ENCODE data around the gene CLPTM1. TPM values are rescaled to one million over a fixed set of nuclear protein-coding genes. Genes with fewer than 3 reads are reported as not detected.

CLPTM1 gene
- total RNA-seq, 4 donors from 2014 or later = 41.7 to 76.3 (median 43.2) TPM

GRCh38 chr19:44948237-44948636, 6.9 kb upstream of the CLPTM1 start:
- H3K27ac ChIP-seq = no peak overlapping the region
- 75 to 86% methylated on average over 2 to 4 of the region's 5 CpGs for WGBS, 2 donors (ENCODE audit: low coverage in 1 of 2)
- peaks cover 0 to 19% of the 10 kb centered on the region in 2 donors for H3K36me3 ChIP-seq
- no peak for ATAC-seq
- peaks cover 0 to 22% (median 5%) of the 10 kb centered on the region in 3 donors for H3K4me1 ChIP-seq
- TF ChIP-seq POLR2AphosphoS5 (IDR thresholded peaks at IDR 0.05) (no peak), EP300 (IDR thresholded peaks at IDR 0.05) (no peak), POLR2A (IDR thresholded peaks at IDR 0.05) (no peak)
- TF ChIP-seq, protein P1, sequence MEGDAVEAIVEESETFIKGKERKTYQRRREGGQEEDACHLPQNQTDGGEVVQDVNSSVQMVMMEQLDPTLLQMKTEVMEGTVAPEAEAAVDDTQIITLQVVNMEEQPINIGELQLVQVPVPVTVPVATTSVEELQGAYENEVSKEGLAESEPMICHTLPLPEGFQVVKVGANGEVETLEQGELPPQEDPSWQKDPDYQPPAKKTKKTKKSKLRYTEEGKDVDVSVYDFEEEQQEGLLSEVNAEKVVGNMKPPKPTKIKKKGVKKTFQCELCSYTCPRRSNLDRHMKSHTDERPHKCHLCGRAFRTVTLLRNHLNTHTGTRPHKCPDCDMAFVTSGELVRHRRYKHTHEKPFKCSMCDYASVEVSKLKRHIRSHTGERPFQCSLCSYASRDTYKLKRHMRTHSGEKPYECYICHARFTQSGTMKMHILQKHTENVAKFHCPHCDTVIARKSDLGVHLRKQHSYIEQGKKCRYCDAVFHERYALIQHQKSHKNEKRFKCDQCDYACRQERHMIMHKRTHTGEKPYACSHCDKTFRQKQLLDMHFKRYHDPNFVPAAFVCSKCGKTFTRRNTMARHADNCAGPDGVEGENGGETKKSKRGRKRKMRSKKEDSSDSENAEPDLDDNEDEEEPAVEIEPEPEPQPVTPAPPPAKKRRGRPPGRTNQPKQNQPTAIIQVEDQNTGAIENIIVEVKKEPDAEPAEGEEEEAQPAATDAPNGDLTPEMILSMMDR (IDR thresholded peaks at IDR 0.05) = no peak
- H3K4me3 ChIP-seq = no peak overlapping the region
- H3K9me3 ChIP-seq = no peaks in the 10 kb centered on the region
- no peaks in the 10 kb centered on the region for H3K27me3 ChIP-seq

- TF ChIP-seq POLR2A (IDR thresholded peaks at IDR 0.05) = no peak
- TF ChIP-seq EP300 (IDR thresholded peaks at IDR 0.05) = no peak
- TF ChIP-seq, protein P1 (IDR thresholded peaks at IDR 0.05) = no peak
- no peak for TF ChIP-seq POLR2AphosphoS5 (IDR thresholded peaks at IDR 0.05)
- no peak for ATAC-seq
- Histone ChIP-seq H3K4me3 (no peak overlapping the region), H3K27me3 (no peaks in the 10 kb centered on the region), H3K36me3 (peaks cover 0 to 19% of the 10 kb centered on the region in 2 donors), H3K4me1 (peaks cover 0 to 28% (median 10%) of the 10 kb centered on the region in 3 donors), H3K9me3 (no peaks in the 10 kb centered on the region), H3K27ac (no peak overlapping the region)
- no CpG with 5 or more reads among the region's 5 CpGs for WGBS, 2 donors (ENCODE audit: low coverage in 1 of 2)
These were observed 6.3 kb upstream of the CLPTM1 start for GRCh38 chr19:44948763-44949374.

DNA sequence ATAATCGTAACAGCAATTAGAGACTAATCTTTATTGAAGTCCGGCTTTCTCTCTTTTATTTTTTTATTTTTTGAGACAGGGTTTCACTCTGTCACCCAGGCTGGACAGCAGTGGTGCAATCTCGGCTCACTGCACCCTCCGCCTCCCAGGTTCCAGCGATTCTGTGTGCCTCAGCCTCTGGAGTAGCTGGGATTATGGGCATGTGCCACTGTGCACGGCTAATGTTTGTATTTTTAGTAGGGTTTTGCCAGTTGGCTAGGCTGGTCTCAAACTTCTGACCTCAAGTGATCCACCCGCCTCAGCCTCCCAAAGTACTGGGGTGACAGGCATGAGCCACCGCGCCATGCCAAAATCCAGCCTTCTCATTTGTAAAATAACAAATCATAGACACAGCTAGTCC, 5.6 kb upstream of the CLPTM1 start:
- 55 to 79% methylated on average over 2 to 7 of the region's 9 CpGs for WGBS, 2 donors (ENCODE audit: low coverage in 1 of 2)
- peaks cover 0 to 35% (median 13%) of the 10 kb centered on the region in 3 donors for H3K4me1 ChIP-seq

DNA sequence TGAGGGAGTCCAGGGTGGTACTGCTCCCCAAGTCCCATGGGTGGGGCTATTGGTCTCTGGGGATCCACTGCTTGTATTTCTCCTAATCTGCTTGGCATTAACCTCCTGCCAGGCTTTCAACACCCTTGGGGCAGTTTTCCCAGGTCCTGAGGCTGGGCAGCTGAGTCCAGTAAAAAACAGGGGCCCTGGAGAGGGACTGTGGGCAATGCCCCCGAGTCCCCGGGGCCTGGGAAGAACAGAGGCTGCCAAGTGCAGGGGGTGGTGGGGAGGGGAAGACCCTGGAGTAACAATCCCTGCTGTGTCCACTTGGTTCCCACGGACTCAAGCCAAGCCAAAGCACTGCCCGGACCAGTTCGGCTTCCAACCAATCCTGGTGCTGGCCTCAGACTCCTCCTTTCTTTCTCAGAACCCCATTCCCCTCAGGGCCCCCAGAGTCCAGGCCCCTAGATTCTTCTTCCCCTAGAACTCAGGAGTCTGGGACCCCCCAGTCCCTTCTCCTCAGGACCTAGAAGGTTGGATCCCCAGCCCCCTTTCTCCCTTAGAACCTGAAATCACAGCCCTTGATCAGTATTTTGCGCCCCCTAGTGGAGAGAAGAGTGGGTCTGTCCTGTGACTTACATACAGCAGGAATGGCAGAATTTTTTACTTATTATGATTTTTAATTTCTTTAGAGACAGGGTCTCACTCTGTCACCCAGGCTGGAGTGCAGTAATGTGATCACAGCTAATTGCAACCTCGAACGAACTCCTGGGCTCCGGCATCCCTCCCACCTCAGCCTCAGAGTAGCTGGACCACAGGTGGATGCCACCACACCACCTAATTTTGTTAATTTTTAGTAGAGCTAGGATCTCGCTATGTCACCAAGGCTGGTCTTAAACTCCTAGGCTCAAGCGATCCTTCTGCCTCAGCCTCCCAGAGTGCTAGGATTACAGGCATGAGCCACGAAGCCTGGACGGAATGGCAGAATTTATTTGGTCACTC, 3.7 kb upstream of the CLPTM1 start:
- peaks cover 6 to 45% (median 19%) of the 10 kb centered on the region in 3 donors for H3K4me1 ChIP-seq

More for the DNA sequence above, 5.6 kb upstream of the CLPTM1 start:
- TF ChIP-seq POLR2AphosphoS5 (IDR thresholded peaks at IDR 0.05) = no peak
- TF ChIP-seq EP300 (IDR thresholded peaks at IDR 0.05) = no peak
- no peak for TF ChIP-seq POLR2A (IDR thresholded peaks at IDR 0.05)
- TF ChIP-seq, protein P1 (IDR thresholded peaks at IDR 0.05) = no peak
- no peaks in the 10 kb centered on the region for H3K9me3 ChIP-seq
- no peak for ATAC-seq
- no peak overlapping the region for H3K27ac ChIP-seq
- H3K36me3 ChIP-seq = peaks cover 0 to 19% of the 10 kb centered on the region in 2 donors
- H3K4me3 ChIP-seq = no peak overlapping the region
- no peaks in the 10 kb centered on the region for H3K27me3 ChIP-seq

More for the DNA sequence above, 3.7 kb upstream of the CLPTM1 start:
- H3K9me3 ChIP-seq = no peaks in the 10 kb centered on the region
- peak overlapping the region in 3 of 4 donors; percentile 9 to 35 (median 23) for H3K27ac ChIP-seq
- no peaks in the 10 kb centered on the region for H3K27me3 ChIP-seq
- no peak overlapping the region for H3K4me3 ChIP-seq
- TF ChIP-seq POLR2AphosphoS5 (IDR thresholded peaks at IDR 0.05) = no peak
- TF ChIP-seq, protein P1 (IDR thresholded peaks at IDR 0.05) = peak in 3 of 4 experiments; percentile 74 to 85 (median 83)
- TF ChIP-seq POLR2A (IDR thresholded peaks at IDR 0.05) = no peak
- 43 to 49% methylated on average over 6 to 9 of the region's 13 CpGs for WGBS, 2 donors (ENCODE audit: low coverage in 1 of 2)
- peaks cover 0 to 19% of the 10 kb centered on the region in 2 donors for H3K36me3 ChIP-seq
- ATAC-seq = no peak
